HG03139 (cell line): Measurements from ENCODE around the gene EIF1AD.
"Not testable (repeated sequence)": the region's sequence is repeated elsewhere in the genome, so short reads cannot be mapped to it uniquely, and the experiment has no call there.

Experiments
- ATAC-seq: cut with Tn5 transposase; IDR thresholded peaks from one replicate; pipeline ENCODE4 v1.9.1; 2021; ENCODE audit not compliant: unreplicated experiment

The EIF1AD gene

DNA sequence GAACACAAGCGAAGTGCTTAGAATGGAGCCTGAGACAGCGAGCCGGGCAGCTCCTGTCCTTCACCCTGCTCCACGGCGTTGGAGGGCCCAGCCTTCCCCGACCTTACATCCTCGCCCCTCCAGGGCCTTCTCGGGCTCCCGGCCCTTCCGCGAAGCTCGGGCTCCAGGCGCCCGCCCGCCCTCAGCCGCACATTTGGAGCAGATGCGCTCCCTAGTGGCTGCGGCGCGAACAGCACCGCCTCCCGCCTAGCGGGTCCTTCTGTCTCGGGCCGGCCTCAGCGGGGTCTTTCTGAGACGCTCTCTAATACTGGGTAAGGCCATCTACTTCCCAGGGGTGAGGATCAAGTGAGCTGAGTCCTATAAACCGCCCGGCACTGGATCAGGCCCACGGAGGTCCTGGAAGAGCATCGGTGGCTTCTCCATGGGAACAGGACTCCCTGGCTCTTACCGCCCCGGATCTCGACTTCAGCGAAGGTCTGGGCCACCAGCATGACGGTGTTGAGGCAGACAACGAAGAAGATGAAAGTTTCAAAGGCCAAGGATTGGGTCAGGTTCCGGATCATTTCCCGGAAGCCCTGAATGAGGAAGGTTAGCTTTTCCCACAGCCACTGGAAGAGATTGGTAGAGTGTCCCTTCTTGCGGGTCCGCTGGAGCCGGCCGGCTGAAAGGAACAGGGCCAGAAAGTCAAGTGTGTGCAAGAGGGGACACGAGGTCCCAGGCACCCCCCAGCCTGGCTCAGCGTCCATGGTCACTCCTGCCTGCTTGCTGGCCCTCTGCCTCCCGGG lies 20.6 kb upstream of the EIF1AD start:
- no peak for ATAC-seq

DNA sequence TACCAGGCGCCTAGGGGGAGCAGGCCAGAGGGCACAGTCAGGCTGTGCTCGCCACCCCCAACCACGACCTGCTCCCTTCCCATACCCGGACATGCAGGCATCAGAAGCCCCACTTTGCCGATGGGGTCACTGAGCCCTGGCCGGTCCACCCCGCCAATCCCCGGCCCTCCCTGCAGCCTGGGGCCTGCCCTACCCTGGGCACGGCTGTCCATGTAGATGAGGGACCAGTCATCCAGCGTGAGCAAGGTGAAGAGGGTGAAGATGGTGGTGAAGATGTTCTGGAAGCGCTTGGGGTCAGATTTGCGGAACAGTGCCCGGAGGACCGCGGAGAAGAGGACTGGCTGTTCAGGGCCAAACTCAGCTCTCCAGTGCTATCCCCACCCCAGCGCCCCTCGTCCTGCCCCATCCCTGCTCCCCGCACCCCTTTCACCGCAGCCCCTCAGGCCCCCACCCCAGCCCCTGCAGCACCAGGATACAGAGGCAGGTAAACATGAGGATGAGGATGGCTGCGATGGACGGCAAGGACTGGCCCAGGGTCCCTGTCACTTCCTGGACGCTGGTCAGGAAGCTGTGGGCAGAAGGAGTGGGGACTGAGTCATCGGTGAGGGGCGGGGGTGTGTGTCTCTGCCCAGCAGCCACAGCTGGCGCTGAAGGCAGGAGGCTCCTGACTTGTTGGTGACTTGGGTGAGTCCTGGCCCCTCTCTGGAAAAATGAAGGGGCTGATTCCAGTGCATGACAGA lies 18.8 kb upstream of the EIF1AD start:
- no peak for ATAC-seq

DNA sequence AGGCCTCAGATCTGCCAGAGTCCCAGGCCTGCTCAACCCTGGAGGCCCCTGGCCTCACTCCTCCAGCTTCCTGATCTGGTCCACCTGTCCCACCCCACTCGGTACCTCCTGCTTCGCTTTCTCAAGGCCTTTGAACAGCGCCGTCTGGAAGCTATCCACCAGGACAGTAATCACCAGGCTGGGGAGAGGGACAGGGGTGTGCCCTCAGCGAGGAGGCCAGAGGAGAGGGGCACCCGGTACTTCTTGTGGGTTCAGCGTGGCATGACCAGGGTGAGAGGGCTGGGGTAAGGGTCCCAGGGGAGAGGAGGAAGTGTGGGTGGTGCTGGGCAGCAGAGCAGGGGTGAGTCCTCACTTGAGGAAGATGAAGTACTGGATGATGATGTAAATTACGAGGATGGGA lies 18.3 kb upstream of the EIF1AD start:
- ATAC-seq, result no peak

DNA sequence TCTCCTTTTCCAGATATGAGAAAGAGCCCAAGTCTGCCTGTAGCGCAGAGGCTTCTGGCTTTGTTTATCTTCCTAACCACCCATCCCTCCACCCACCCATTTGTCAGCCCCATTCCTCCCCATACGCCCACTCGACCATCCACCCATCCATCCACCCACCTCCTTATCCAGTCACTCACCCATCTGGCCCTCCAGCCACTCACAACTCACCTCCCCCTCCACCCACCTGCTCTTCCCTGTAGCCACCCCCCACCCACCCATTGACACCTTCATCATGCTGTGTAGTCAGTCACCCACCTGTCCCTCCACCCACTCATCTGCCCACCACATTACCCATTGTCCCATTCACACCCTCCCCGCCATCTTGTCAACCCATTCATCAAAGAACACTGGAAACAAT lies 15.4 kb upstream of the EIF1AD start:
- ATAC-seq, result no peak

DNA sequence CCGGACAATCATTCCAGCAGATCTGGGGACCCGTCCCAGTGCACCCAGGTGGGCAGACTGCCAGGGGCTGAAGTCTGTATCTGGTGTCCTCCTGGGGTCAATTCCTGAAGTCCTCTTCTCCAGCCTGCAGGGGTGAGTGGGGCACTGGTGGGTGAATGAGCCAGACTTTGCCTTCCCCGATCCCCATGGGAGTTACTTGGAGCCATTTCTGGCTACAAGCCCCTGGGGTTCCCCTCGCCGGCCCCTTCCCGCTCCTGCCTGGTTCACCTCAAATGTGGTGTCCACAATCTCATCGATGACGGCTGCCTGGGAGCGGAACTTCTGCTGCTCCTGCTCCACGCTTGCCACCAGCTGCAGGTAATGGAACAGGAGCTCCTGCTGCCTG lies 14.8 kb upstream of the EIF1AD start:
- no peak for ATAC-seq

GRCh38 chr11:66015936-66016792 lies 14.2 kb upstream of the EIF1AD start:
- no peak for ATAC-seq

- no peak for ATAC-seq
Observed at GRCh38 chr11:66015454-66015881, 13.5 kb upstream of the EIF1AD start.

- ATAC-seq, result no peak
Observed at GRCh38 chr11:66014804-66015453, 13.0 kb upstream of the EIF1AD start.

- ATAC-seq, result no peak
Observed at GRCh38 chr11:66013762-66014100, 11.8 kb upstream of the EIF1AD start.

DNA sequence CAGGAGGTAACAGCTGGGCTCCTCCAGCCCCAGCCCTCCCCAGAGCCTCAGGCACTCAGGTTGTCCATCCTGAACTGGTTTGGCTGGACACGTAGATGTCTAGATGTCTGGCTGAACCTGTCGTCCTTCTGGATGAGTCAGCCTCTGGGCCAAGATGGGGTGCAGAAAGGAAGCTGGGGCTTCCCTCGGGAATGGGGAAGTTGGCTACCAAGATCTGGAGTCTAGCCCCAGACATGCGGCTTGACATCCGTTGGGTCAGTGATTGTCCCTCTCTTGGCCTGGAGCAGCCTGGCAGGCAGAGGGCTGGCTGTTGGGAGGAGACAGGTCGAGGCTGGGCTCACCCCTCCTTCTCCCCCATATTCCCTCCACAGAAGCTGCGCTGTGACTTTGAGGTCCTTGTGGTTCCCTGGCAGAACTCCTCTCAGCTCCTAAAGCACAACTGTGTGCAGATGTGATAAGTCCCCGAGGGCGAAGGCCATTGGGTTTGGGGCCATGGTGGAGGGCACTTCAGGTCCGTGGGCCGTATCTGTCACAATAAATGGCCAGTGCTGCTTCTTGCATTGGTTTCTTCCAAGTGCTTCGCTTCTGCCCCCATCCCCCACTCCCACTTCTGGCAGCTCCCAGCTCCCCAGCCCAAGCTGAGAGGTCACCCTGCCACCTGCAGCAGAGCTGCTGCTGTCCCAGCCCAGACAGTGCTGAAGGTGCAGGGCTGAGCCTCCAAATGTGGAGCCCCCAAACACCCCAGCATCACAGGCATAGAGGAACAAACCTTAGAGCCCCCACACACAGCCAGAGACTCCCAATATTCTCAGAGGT lies 11.2 kb upstream of the EIF1AD start:
- ATAC-seq, result no peak

DNA sequence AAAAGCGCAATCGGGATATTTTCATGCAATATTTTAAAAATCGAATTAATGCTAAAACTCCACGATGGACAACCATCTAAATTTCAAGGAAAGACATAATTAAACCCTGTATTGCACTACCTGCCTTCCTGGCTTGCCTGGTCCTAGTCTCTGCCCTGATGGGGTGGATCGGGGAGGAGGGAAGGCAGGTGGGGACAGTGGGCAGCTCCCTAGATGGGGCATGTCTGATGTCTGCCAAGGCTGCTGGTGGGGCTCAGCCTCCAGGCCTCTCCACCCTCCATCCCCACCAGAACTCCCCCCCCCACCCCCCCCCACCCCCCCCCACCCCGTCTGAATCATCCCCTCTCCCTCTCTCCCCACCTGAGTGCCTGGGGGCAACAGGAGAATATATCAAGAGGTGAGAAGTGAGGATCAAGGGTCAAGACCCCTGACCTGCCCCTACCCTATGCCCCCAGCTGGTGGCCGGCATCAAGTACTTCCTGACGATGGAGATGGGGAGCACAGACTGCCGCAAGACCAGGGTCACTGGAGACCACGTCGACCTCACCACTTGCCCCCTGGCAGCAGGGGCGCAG lies 10.5 kb upstream of the EIF1AD start:
- ATAC-seq, result no peak

DNA sequence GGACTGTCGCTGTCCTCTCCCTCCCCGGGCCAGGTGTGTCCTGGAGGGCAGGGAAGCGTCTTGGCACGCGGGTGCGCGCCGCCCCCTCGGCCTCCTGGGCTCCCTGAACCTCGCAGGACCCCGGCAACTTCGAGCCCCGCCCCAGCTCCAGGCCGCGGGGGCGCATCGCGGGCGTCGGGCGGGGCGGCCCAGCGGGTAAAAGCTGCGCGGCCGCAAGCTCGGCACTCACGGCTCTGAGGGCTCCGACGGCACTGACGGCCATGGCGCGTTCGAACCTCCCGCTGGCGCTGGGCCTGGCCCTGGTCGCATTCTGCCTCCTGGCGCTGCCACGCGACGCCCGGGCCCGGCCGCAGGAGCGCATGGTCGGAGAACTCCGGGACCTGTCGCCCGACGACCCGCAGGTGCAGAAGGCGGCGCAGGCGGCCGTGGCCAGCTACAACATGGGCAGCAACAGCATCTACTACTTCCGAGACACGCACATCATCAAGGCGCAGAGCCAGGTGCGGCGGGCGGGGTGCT lies 9.9 kb upstream of the EIF1AD start, which contains the start of gene CST6:
Gene CST6, plus strand, starts transcription at position 224 of the 519 bp plus-strand sequence. Its CDS starts 37 bp downstream, at position 261.
- ATAC-seq, result no peak

- ATAC-seq, result no peak
Observed at GRCh38 chr11:66011239-66011784, 9.4 kb upstream of the EIF1AD start.

- ATAC-seq, result not testable (repeated sequence)
Observed at GRCh38 chr11:66010036-66010435, 8.1 kb upstream of the EIF1AD start.

- ATAC-seq, result no peak
Observed at GRCh38 chr11:66008468-66009101, 6.6 kb upstream of the EIF1AD start.

- ATAC-seq, result no peak
Observed at GRCh38 chr11:66008095-66008467, 6.1 kb upstream of the EIF1AD start.

DNA sequence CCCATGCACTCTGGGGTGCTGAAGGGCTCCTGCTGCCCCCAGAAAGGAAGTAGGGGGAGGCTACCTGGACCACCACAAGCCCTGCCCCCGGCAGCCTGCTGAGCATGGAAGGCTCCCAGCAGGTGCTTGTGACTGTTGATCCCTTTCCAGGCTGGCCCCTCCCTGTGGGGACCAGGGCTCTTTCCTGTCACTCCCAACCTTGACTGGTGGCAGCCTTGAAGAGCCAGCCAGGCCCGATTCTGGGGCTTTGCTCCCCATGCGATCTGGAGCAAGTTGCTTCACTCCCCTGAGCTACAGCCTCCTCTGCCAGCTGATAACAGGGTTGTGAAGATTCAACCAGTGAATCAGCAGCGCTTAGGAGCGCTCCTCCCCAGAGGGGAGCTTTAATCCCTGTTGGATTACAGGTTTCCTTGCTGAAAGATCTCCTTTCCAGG lies 5.3 kb upstream of the EIF1AD start:
- no peak for ATAC-seq

- no peak for ATAC-seq
Observed at GRCh38 chr11:66006891-66007176, 4.9 kb upstream of the EIF1AD start.
